HCT116 (cell line): ENCODE data around the gene HEATR3. TPM values are rescaled to one million over a fixed set of nuclear protein-coding genes. Genes with fewer than 3 reads are reported as not detected.

Experiments used
- ATAC-seq: fragments of 200-7000 bp; cut with Tn5 transposase; 2 replicates; pipeline ENCODE4 v1.9.1; 2020; ENCODE audit warnings: mild to moderate bottlenecking, moderate library complexity
- BruUV-seq: library from RNA; stranded (reverse); fragments of 400-500 nt; replicated peaks from 2 replicates; lab custom pipeline; 2021; lab: Mats Ljungman, UMichigan
- CTCF ChIA-PET: fragments of 300-600 bp; sonication (Branson Sonifier 250); formaldehyde crosslinking; loops from one replicate; lab custom pipeline; 2021; ENCODE audit warnings: antibody characterized with exemption; lab: Charles Lee
- POLR2A ChIA-PET: fragments of 300-600, 350-600 bp; sonication (Branson Sonifier 250); formaldehyde crosslinking; loops from one replicate; lab custom pipeline; 2021; ENCODE audit warnings: antibody characterized with exemption; lab: Charles Lee
- RAD21 ChIA-PET, 2 experiments: fragments of 300-600 bp; sonication (Branson Sonifier 250); formaldehyde crosslinking; loops; one replicate each; lab custom pipeline; 2023; ENCODE audit warnings: low total read pairs in 2 of 2; ENCODE audit not compliant: uncharacterized antibody in 2 of 2, unreplicated experiment in 2 of 2, low non-redundant PET in 1 of 2; lab: Charles Lee
- DNase-seq: peaks from one replicate; pipeline ENCODE4 v3.0.0-alpha.2; 2010; ENCODE audit warnings: low read depth, low spot score
- H2AFZ ChIP-seq: fragments of 200-600 bp; shearing (Covaris generic), sonication (generic); 2 replicates; pipeline ENCODE4 v1.6.1; 2017; ENCODE audit warnings: low read depth, mixed run types, mixed read lengths, antibody characterized with exemption, low read length; ENCODE audit not compliant: poor library complexity, severe bottlenecking
- H3K27ac ChIP-seq: 2 replicates; pipeline ENCODE4 v1.5.1; 2012; ENCODE audit warnings: low read depth, low read length
- H3K27me3 ChIP-seq: fragments of 200-600 bp; sonication (generic); 2 replicates; pipeline ENCODE4 v1.6.1; 2016; ENCODE audit warnings: mixed run types, low read length, mixed read lengths; ENCODE audit not compliant: insufficient read depth
- H3K36me3 ChIP-seq, 2 experiments: fragments of 200-500 bp in 1 of 2; fragments of 200-600 bp in 1 of 2; sonication (Bioruptor generic) in 1 of 2; sonication (generic) in 1 of 2; 2 replicates each; pipeline versions ENCODE4 v1.5.1 to v1.6.1; 2014 to 2016; ENCODE audit warnings: low read length in 2 of 2, inconsistent platforms in 1 of 2, mixed read lengths in 1 of 2, mixed run types in 1 of 2; ENCODE audit not compliant: insufficient read depth in 2 of 2, control insufficient read depth in 1 of 2
- H3K4me1 ChIP-seq, 2 experiments: fragments of 200-600 bp in 1 of 2; sonication (generic) in 1 of 2; 2 replicates each; pipeline versions ENCODE4 v1.5.1 to v1.6.1; 2012 to 2017; ENCODE audit warnings: low read length in 2 of 2, inconsistent platforms in 1 of 2, mild to moderate bottlenecking in 1 of 2, mixed read lengths in 1 of 2, mixed run types in 1 of 2, moderate library complexity in 1 of 2; ENCODE audit not compliant: insufficient read depth in 2 of 2, control insufficient read depth in 1 of 2
- H3K4me2 ChIP-seq: fragments of 200-600 bp; sonication (generic); 2 replicates; pipeline ENCODE4 v1.6.1; 2017; ENCODE audit warnings: mixed run types, low read length, mixed read lengths
- H3K4me3 ChIP-seq, 2 experiments: fragments of 200-600 bp in 1 of 2; sonication (generic) in 1 of 2; replicated peaks in 1 of 2; 2 replicates each; pipeline ENCODE4 v1.5.1; 2011 to 2016; ENCODE audit warnings: low read length in 2 of 2, control low read depth in 1 of 2, low read depth in 1 of 2, mild to moderate bottlenecking in 1 of 2, mixed read lengths in 1 of 2, mixed run types in 1 of 2
- H3K79me2 ChIP-seq: fragments of 200-600 bp; sonication (generic); 2 replicates; pipeline ENCODE4 v1.6.1; 2017; ENCODE audit warnings: mild to moderate bottlenecking, mixed run types, low read length, moderate library complexity, mixed read lengths; ENCODE audit not compliant: insufficient read depth
- H3K9ac ChIP-seq: fragments of 200-600 bp; sonication (generic); 2 replicates; pipeline ENCODE4 v1.6.1; 2016; ENCODE audit warnings: low read length, mixed read lengths
- H3K9me2 ChIP-seq: fragments of 200-600 bp; sonication (generic), shearing (Covaris generic); 2 replicates; pipeline ENCODE4 v1.6.1; 2017; ENCODE audit warnings: mixed run types, mild to moderate bottlenecking, moderate library complexity; ENCODE audit not compliant: insufficient read depth
- H3K9me3 ChIP-seq, 2 experiments: fragments of 200-500 bp in 1 of 2; fragments of 200-600 bp in 1 of 2; sonication (Bioruptor generic) in 1 of 2; sonication (generic) in 1 of 2; 2 replicates each; pipeline ENCODE4 v1.6.1; 2014 to 2017; ENCODE audit warnings: low read length in 2 of 2, mixed read lengths in 2 of 2, inconsistent platforms in 1 of 2, low read depth in 1 of 2, mild to moderate bottlenecking in 1 of 2, mixed run types in 1 of 2, moderate library complexity in 1 of 2; ENCODE audit not compliant: control insufficient read depth in 1 of 2, insufficient read depth in 1 of 2
- H4K20me1 ChIP-seq: fragments of 200-600 bp; sonication (generic), shearing (Covaris generic); 2 replicates; pipeline ENCODE4 v1.6.1; 2017; ENCODE audit warnings: mixed run types, mild to moderate bottlenecking, moderate library complexity; ENCODE audit not compliant: insufficient read depth
- CBX3 ChIP-seq: IDR thresholded peaks from 2 replicates; pipeline ENCODE4 v1.6.1; 2012; ENCODE audit warnings: low read depth
- EGR1 ChIP-seq: IDR thresholded peaks from 2 replicates; pipeline ENCODE4 v1.6.1; 2012; ENCODE audit warnings: low read depth
- EZH2 ChIP-seq: fragments of 200-600 bp; sonication (generic); IDR thresholded peaks from 2 replicates; pipeline ENCODE4 v1.6.1; 2017; ENCODE audit warnings: antibody characterized with exemption, mixed run types
- EZH2phosphoT487 ChIP-seq: fragments of 200-600 bp; IDR thresholded peaks from 2 replicates; pipeline ENCODE4 v1.6.1; 2018; ENCODE audit warnings: antibody characterized with exemption, borderline replicate concordance
- JUND ChIP-seq: IDR thresholded peaks from 2 replicates; pipeline ENCODE4 v1.6.1; 2012
- POLR2A ChIP-seq: IDR thresholded peaks from 2 replicates; pipeline ENCODE4 v1.7.0; 2011; ENCODE audit warnings: borderline replicate concordance; ENCODE audit not compliant: insufficient read depth, insufficient read length; ENCODE audit errors: extremely low read depth
- POLR2AphosphoS5 ChIP-seq: IDR thresholded peaks from 2 replicates; pipeline ENCODE4 v1.6.1; 2011; ENCODE audit warnings: mild to moderate bottlenecking, low read depth, low read length, moderate library complexity
- SRF ChIP-seq: IDR thresholded peaks from 2 replicates; pipeline ENCODE4 v1.6.1; 2012; ENCODE audit warnings: low read depth
- TCF7L2 ChIP-seq: IDR thresholded peaks from 2 replicates; pipeline ENCODE4 v1.7.0; 2011; ENCODE audit warnings: borderline replicate concordance, inconsistent platforms; ENCODE audit not compliant: insufficient read depth, insufficient read length; ENCODE audit errors: extremely low read depth
- YY1 ChIP-seq: IDR thresholded peaks from 2 replicates; pipeline ENCODE4 v1.6.1; 2011; ENCODE audit warnings: low read length, low read depth, moderate library complexity, mild to moderate bottlenecking; ENCODE audit not compliant: insufficient replicate concordance; ENCODE audit errors: extremely low read depth
- ZFX ChIP-seq: fragments of 450-650 bp; IDR thresholded peaks from 2 replicates; pipeline ENCODE4 v1.6.1; 2017
- intact Hi-C: fragments of 100-400 bp; cut with micrococcal nuclease; formaldehyde crosslinking; loops from 2 replicates; pipeline ENCODE4 v1.10.0; 2022
- total RNA-seq: library from RNA; stranded (reverse); gene quantifications from one replicate; pipeline ENCODE4 v1.2.1, GENCODE V29; 2021; ENCODE audit not compliant: unreplicated experiment
- TF ChIP-seq, protein P1 (sequence below): IDR thresholded peaks from 2 replicates; pipeline ENCODE4 v1.6.1; 2011; ENCODE audit warnings: mild to moderate bottlenecking, low read length, moderate library complexity; ENCODE audit not compliant: insufficient replicate concordance; ENCODE audit errors: extremely low read depth
- TF ChIP-seq, protein P2 (sequence below): IDR thresholded peaks from 2 replicates; pipeline ENCODE4 v1.6.1; 2012; ENCODE audit warnings: low read depth
- TF ChIP-seq, protein P3 (sequence below), 3 experiments: fragments of 200-600 bp in 1 of 3; sonication (generic) in 1 of 3; IDR thresholded peaks in 2 of 3; conservative IDR thresholded peaks in 1 of 3; 2 replicates each; pipeline ENCODE4 v1.5.1; 2012 to 2017; ENCODE audit warnings: low read depth in 2 of 3, low read length in 2 of 3, antibody characterized with exemption in 1 of 3, borderline replicate concordance in 1 of 3, control low read depth in 1 of 3, mild to moderate bottlenecking in 1 of 3, mixed read lengths in 1 of 3, mixed run types in 1 of 3, moderate library complexity in 1 of 3; ENCODE audit not compliant: insufficient read depth in 1 of 3
- TF ChIP-seq, protein P4 (sequence below): IDR thresholded peaks from 2 replicates; pipeline ENCODE4 v1.6.1; 2012

HEATR3 gene
- total RNA-seq, 1 experiment from 2014 or later = 16.3 TPM

DNA sequence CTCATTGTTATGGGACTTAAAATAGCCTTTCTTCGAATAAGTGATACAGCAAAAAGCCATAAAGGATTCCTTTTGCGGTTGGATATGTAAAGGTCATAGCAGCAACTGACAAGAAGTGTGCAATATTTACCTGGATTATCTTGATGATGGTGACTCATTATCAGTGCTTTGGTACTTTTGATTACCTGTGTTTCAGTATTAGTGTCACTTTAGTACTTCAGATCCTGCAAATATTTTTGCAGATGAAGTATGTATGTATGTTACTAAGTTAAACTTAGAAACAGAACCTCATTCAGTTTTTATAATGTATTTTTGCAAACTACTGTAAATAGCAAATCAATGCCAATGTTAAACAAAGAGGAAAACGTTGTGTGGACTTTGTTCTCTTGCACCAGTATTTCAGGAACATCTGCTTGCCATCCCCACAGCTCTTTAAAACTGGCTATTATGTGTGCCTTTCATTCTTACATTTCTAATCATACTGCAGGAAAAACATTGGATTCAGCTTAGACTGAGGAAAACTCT is 30.2 kb upstream of the HEATR3 start (continued):
- TF ChIP-seq, protein P1, sequence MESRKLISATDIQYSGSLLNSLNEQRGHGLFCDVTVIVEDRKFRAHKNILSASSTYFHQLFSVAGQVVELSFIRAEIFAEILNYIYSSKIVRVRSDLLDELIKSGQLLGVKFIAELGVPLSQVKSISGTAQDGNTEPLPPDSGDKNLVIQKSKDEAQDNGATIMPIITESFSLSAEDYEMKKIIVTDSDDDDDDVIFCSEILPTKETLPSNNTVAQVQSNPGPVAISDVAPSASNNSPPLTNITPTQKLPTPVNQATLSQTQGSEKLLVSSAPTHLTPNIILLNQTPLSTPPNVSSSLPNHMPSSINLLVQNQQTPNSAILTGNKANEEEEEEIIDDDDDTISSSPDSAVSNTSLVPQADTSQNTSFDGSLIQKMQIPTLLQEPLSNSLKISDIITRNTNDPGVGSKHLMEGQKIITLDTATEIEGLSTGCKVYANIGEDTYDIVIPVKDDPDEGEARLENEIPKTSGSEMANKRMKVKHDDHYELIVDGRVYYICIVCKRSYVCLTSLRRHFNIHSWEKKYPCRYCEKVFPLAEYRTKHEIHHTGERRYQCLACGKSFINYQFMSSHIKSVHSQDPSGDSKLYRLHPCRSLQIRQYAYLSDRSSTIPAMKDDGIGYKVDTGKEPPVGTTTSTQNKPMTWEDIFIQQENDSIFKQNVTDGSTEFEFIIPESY = no peak
- TF ChIP-seq, protein P2, sequence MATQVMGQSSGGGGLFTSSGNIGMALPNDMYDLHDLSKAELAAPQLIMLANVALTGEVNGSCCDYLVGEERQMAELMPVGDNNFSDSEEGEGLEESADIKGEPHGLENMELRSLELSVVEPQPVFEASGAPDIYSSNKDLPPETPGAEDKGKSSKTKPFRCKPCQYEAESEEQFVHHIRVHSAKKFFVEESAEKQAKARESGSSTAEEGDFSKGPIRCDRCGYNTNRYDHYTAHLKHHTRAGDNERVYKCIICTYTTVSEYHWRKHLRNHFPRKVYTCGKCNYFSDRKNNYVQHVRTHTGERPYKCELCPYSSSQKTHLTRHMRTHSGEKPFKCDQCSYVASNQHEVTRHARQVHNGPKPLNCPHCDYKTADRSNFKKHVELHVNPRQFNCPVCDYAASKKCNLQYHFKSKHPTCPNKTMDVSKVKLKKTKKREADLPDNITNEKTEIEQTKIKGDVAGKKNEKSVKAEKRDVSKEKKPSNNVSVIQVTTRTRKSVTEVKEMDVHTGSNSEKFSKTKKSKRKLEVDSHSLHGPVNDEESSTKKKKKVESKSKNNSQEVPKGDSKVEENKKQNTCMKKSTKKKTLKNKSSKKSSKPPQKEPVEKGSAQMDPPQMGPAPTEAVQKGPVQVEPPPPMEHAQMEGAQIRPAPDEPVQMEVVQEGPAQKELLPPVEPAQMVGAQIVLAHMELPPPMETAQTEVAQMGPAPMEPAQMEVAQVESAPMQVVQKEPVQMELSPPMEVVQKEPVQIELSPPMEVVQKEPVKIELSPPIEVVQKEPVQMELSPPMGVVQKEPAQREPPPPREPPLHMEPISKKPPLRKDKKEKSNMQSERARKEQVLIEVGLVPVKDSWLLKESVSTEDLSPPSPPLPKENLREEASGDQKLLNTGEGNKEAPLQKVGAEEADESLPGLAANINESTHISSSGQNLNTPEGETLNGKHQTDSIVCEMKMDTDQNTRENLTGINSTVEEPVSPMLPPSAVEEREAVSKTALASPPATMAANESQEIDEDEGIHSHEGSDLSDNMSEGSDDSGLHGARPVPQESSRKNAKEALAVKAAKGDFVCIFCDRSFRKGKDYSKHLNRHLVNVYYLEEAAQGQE = no peak
- TF ChIP-seq, protein P3, sequence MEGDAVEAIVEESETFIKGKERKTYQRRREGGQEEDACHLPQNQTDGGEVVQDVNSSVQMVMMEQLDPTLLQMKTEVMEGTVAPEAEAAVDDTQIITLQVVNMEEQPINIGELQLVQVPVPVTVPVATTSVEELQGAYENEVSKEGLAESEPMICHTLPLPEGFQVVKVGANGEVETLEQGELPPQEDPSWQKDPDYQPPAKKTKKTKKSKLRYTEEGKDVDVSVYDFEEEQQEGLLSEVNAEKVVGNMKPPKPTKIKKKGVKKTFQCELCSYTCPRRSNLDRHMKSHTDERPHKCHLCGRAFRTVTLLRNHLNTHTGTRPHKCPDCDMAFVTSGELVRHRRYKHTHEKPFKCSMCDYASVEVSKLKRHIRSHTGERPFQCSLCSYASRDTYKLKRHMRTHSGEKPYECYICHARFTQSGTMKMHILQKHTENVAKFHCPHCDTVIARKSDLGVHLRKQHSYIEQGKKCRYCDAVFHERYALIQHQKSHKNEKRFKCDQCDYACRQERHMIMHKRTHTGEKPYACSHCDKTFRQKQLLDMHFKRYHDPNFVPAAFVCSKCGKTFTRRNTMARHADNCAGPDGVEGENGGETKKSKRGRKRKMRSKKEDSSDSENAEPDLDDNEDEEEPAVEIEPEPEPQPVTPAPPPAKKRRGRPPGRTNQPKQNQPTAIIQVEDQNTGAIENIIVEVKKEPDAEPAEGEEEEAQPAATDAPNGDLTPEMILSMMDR (IDR thresholded peaks at IDR 0.05 in 2 of 3, conservative IDR thresholded peaks at IDR 0.05 in 1 of 3; ENCODE audit: borderline replicate concordance in 1 of 3, insufficient read depth in 1 of 3, low read depth in 2 of 3, low read length in 2 of 3) = no peak

DNA sequence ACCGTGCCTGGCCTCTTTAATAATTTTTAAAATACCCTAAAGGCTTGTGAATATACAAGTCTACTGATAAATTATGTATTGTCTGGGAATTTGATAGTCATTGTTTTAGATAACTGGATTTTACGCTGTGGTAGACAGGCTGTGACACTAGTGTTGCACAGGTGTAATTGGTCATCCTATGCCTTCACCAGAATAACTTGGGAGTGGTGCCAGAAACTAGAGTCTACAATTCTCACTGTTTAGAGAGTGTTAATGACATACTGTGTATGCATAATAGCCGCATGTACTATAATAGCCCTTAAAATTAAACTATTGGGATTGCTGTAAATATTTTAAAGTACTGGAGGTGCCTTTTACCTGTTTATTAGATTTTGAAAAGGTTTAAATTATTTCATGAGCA is 29.3 kb upstream of the HEATR3 start:
- no peaks in the 10 kb centered on the region for H4K20me1 ChIP-seq
- no peak overlapping the region for H3K27ac ChIP-seq
- H3K9ac ChIP-seq = no peak overlapping the region
- peaks cover 0 to 11% of the 10 kb centered on the region in 2 experiments; a peak in 2 of 4 replicates for H3K36me3 ChIP-seq
- intact Hi-C loops = no loop called here
- H3K4me3 ChIP-seq = no peak overlapping the region
- no peaks in the 10 kb centered on the region for H3K4me1 ChIP-seq
- ATAC-seq = no peak
- no peaks in the 10 kb centered on the region for H3K27me3 ChIP-seq
- no peak overlapping the region for H2AFZ ChIP-seq
- H3K9me2 ChIP-seq = no peaks in the 10 kb centered on the region
- H3K4me2 ChIP-seq = no peak overlapping the region
- no peaks in the 10 kb centered on the region for H3K9me3 ChIP-seq
- ChIA-PET CTCF (interaction anchor here (2.3 kb wide), 1 partner anchor 11 kb away, joined by 11 read pairs; the partner anchor contains the start of gene CNEP1R1), RAD21 (no interaction called here), POLR2A (no interaction called here)
- no peaks in the 10 kb centered on the region for H3K79me2 ChIP-seq
- BruUV-seq = no TSS peak
- no peak for DNase-seq
- TF ChIP-seq POLR2AphosphoS5 = no peak
- TF ChIP-seq EGR1 = no peak
- no peak for TF ChIP-seq POLR2A
- no peak for TF ChIP-seq SRF
- no peak for TF ChIP-seq TCF7L2
- no peak for TF ChIP-seq YY1
- no peak for TF ChIP-seq EZH2phosphoT487
- TF ChIP-seq, protein P4, sequence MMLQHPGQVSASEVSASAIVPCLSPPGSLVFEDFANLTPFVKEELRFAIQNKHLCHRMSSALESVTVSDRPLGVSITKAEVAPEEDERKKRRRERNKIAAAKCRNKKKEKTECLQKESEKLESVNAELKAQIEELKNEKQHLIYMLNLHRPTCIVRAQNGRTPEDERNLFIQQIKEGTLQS = no peak
- TF ChIP-seq, protein P1 = no peak
- TF ChIP-seq EZH2 = no peak
- no peak for TF ChIP-seq ZFX
- TF ChIP-seq JUND = no peak
- no peak for TF ChIP-seq CBX3
